ENCODE results near the gene TRMT11. TPM values are rescaled to one million over a fixed set of nuclear protein-coding genes. Genes with fewer than 3 reads are reported as not detected.
"Not testable (repeated sequence)": the region's sequence is repeated elsewhere in the genome, so short reads cannot be mapped to it uniquely, and the experiment has no call there.

Gene TRMT11
- total RNA-seq, 1 donor from 2014 or later: 17.7 TPM

GRCh38 chr6:126056355-126057004 is 70.1 kb downstream of the TRMT11 start:
- H3K9me3 ChIP-seq: no peaks in the 10 kb centered on the region
- DNase-seq (no peak), ATAC-seq (no peak)
- H3K27ac ChIP-seq: no peak overlapping the region
- peaks cover 5% of the 10 kb centered on the region for H3K36me3 ChIP-seq
- no peak for TF ChIP-seq CTCF (IDR thresholded peaks at IDR 0.05)
- H3K27me3 ChIP-seq: no peaks in the 10 kb centered on the region
- H3K4me1 ChIP-seq: no peaks in the 10 kb centered on the region
- intact Hi-C loops (cut with DNase I): no loop called here
- H3K4me3 ChIP-seq: no peak overlapping the region

- intact Hi-C loops (cut with DNase I); H3K36me3 ChIP-seq; ATAC-seq; H3K4me1 ChIP-seq; H3K4me3 ChIP-seq; DNase-seq; H3K27ac ChIP-seq; H3K27me3 ChIP-seq; H3K9me3 ChIP-seq: not testable (repeated sequence)
Measured at GRCh38 chr6:126058085-126058484, 71.7 kb downstream of the TRMT11 start.

GRCh38 chr6:126060400-126060799 is 74.1 kb downstream of the TRMT11 start:
- ATAC-seq: no peak
- no peaks in the 10 kb centered on the region for H3K9me3 ChIP-seq
- H3K27ac ChIP-seq: no peak overlapping the region

GRCh38 chr6:126063512-126064146 is 77.3 kb downstream of the TRMT11 start:
- ATAC-seq (no peak), DNase-seq (no peak)
- no peak overlapping the region for H3K4me3 ChIP-seq
- H3K9me3 ChIP-seq: no peaks in the 10 kb centered on the region
- no peaks in the 10 kb centered on the region for H3K27me3 ChIP-seq
- intact Hi-C loops (cut with DNase I): no loop called here
- TF ChIP-seq CTCF (IDR thresholded peaks at IDR 0.05): no peak
- no peaks in the 10 kb centered on the region for H3K36me3 ChIP-seq
- no peaks in the 10 kb centered on the region for H3K4me1 ChIP-seq
- no peak overlapping the region for H3K27ac ChIP-seq

More at GRCh38 chr6:126060400-126060799, 74.1 kb downstream of the TRMT11 start:
- Histone ChIP-seq H3K4me3 (no peak overlapping the region), H3K27me3 (no peaks in the 10 kb centered on the region), H3K4me1 (no peaks in the 10 kb centered on the region), H3K36me3 (no peaks in the 10 kb centered on the region)
- TF ChIP-seq CTCF (IDR thresholded peaks at IDR 0.05): no peak
- intact Hi-C loops (cut with DNase I): no loop called here
- no peak for DNase-seq

- Histone ChIP-seq H3K27ac (no peak overlapping the region), H3K4me3 (no peak overlapping the region), H3K4me1 (no peaks in the 10 kb centered on the region), H3K9me3 (no peaks in the 10 kb centered on the region), H3K36me3 (no peaks in the 10 kb centered on the region), H3K27me3 (no peaks in the 10 kb centered on the region)
- intact Hi-C loops (cut with DNase I): no loop called here
- ATAC-seq (no peak), DNase-seq (no peak)
- no peak for TF ChIP-seq CTCF (IDR thresholded peaks at IDR 0.05)
Measured at GRCh38 chr6:126064257-126064747, 78.0 kb downstream of the TRMT11 start.

- no peaks in the 10 kb centered on the region for H3K9me3 ChIP-seq
- no peak overlapping the region for H3K27ac ChIP-seq
- no peak overlapping the region for H3K4me3 ChIP-seq
- DNase-seq (no peak), ATAC-seq (peak; percentile 36)
- H3K27me3 ChIP-seq: no peaks in the 10 kb centered on the region
- TF ChIP-seq CTCF (IDR thresholded peaks at IDR 0.05): no peak
- H3K36me3 ChIP-seq: no peaks in the 10 kb centered on the region
- H3K4me1 ChIP-seq: no peaks in the 10 kb centered on the region
- intact Hi-C loops (cut with DNase I): no loop called here
Measured at GRCh38 chr6:126064748-126065401, 78.5 kb downstream of the TRMT11 start.

All from upper lobe of right lung (tissue), 1 donor.